Upper lobe of left lung (tissue), 4 donors: ENCODE results near the gene CPZ.

Experiments
- CTCF ChIP-seq, 6 experiments: fragments of 450-650 bp in 4 of 6; fragments of 200-600 bp in 2 of 6; sonication (generic) in 2 of 6; IDR thresholded peaks; one replicate each; pipeline ENCODE4 v1.5.1; 2016 to 2019; ENCODE audit warnings: antibody characterized with exemption in 6 of 6
- EP300 ChIP-seq, 4 donors: sonication (generic); formaldehyde crosslinking; IDR thresholded peaks; one replicate each; pipeline ENCODE4 v1.5.1; 2017; ENCODE audit warnings: antibody characterized with exemption in 4 of 4, control low read depth in 2 of 4
- POLR2AphosphoS5 ChIP-seq, 2 donors: sonication (generic); formaldehyde crosslinking; IDR thresholded peaks; one replicate each; pipeline ENCODE4 v1.5.1; 2017; ENCODE audit warnings: antibody characterized with exemption in 2 of 2

- TF ChIP-seq CTCF (IDR thresholded peaks at IDR 0.05): no peak
- no peak for TF ChIP-seq EP300 (IDR thresholded peaks at IDR 0.05)
- no peak for TF ChIP-seq POLR2AphosphoS5 (IDR thresholded peaks at IDR 0.05)
Observed at GRCh38 chr4:8591626-8592365, 769 bp upstream of the CPZ start.
